CD14-positive monocyte (primary cell): ENCODE data around the gene TMOD1. TPM values are rescaled to one million over a fixed set of nuclear protein-coding genes. Genes with fewer than 3 reads are reported as not detected.
A peak's percentile ranks its signal among the peaks of the same experiment; 100 is the strongest.

ENCODE experiments used
- DNase-seq, 3 donors: peaks; one replicate each; pipeline ENCODE4 v3.0.0-alpha.2; 2011 to 2022
- H2AFZ ChIP-seq: 2 replicates; pipeline ENCODE4 v1.6.0; 2012; ENCODE audit warnings: mild to moderate bottlenecking, low read depth, low read length, inconsistent platforms; ENCODE audit not compliant: insufficient read depth, poor library complexity, severe bottlenecking
- H3K27ac ChIP-seq, 2 donors: 1 replicate in 1 of 2; 2 replicates in 1 of 2; pipeline ENCODE4 v1.5.1; 2012 to 2013; ENCODE audit warnings: low read length in 2 of 2, control low read depth in 1 of 2, inconsistent platforms in 1 of 2, low read depth in 1 of 2, mild to moderate bottlenecking in 1 of 2
- H3K27me3 ChIP-seq, 2 donors: one replicate each; pipeline versions ENCODE4 v1.6.0 to v1.6.1; 2011 to 2013; ENCODE audit warnings: low read length in 2 of 2; ENCODE audit not compliant: control insufficient read depth in 2 of 2, insufficient read depth in 2 of 2
- H3K36me3 ChIP-seq, 2 donors: replicated peaks in 1 of 2; 1 replicate in 1 of 2; 2 replicates in 1 of 2; pipeline versions ENCODE4 v1.5.1 to v1.6.1; 2012 to 2013; ENCODE audit warnings: low read length in 2 of 2, control low read depth in 1 of 2, inconsistent platforms in 1 of 2, mild to moderate bottlenecking in 1 of 2; ENCODE audit not compliant: insufficient read depth in 2 of 2, control insufficient read depth in 1 of 2
- H3K4me1 ChIP-seq, 2 donors: 1 replicate in 1 of 2; 2 replicates in 1 of 2; pipeline versions ENCODE4 v1.5.1 to v1.6.1; 2012 to 2013; ENCODE audit warnings: low read length in 2 of 2, control low read depth in 1 of 2, inconsistent platforms in 1 of 2, mild to moderate bottlenecking in 1 of 2, moderate library complexity in 1 of 2; ENCODE audit not compliant: insufficient read depth in 2 of 2, control insufficient read depth in 1 of 2
- H3K4me2 ChIP-seq: replicated peaks from 2 replicates; pipeline ENCODE3; 2012; ENCODE audit warnings: low read length, moderate library complexity, mild to moderate bottlenecking; ENCODE audit not compliant: poor library complexity, severe bottlenecking; ENCODE audit errors: extremely low read depth
- H3K4me3 ChIP-seq, 3 experiments: fragments of 200-600 bp in 1 of 3; sonication (generic) in 1 of 3; replicated peaks in 1 of 3; 1 replicate in 2 of 3; 2 replicates in 1 of 3; pipeline ENCODE4 v1.5.1; 2011 to 2013; ENCODE audit warnings: low read length in 3 of 3, mild to moderate bottlenecking in 3 of 3, control low read depth in 2 of 3, low read depth in 2 of 3, inconsistent platforms in 1 of 3, moderate library complexity in 1 of 3
- H3K79me2 ChIP-seq: 2 replicates; pipeline ENCODE4 v1.6.0; 2012; ENCODE audit warnings: mild to moderate bottlenecking, control low read depth, inconsistent platforms, low read length, moderate library complexity; ENCODE audit not compliant: insufficient read depth
- H3K9ac ChIP-seq: 2 replicates; pipeline ENCODE4 v1.6.0; 2017; ENCODE audit warnings: low read length, mild to moderate bottlenecking; ENCODE audit not compliant: insufficient read depth, poor library complexity, severe bottlenecking
- H3K9me3 ChIP-seq, 2 donors: replicated peaks in 1 of 2; 1 replicate in 1 of 2; 2 replicates in 1 of 2; pipeline versions ENCODE4 v1.5.1 to v1.6.1; 2012 to 2013; ENCODE audit warnings: low read length in 2 of 2, control low read depth in 1 of 2; ENCODE audit not compliant: control insufficient read depth in 1 of 2, insufficient read depth in 1 of 2
- H4K20me1 ChIP-seq: 2 replicates; pipeline ENCODE4 v1.6.0; 2012; ENCODE audit warnings: mild to moderate bottlenecking, low read length, control low read depth, moderate library complexity; ENCODE audit not compliant: insufficient read depth
- H3K27ac Mint-ChIP-seq, 7 donors: one replicate each; pipeline ENCODE4 v1.8.0; 2020; ENCODE audit warnings: mild to moderate bottlenecking in 7 of 7, mixed read lengths in 7 of 7, moderate library complexity in 6 of 7, inconsistent platforms in 2 of 7
- H3K27me3 Mint-ChIP-seq, 3 donors: one replicate each; pipeline ENCODE4 v1.8.0; 2021 to 2022; ENCODE audit warnings: low read depth in 3 of 3, mild to moderate bottlenecking in 3 of 3, mixed read lengths in 3 of 3, moderate library complexity in 3 of 3, inconsistent platforms in 1 of 3
- H3K36me3 Mint-ChIP-seq, 2 donors: one replicate each; pipeline ENCODE4 v1.8.0; 2020; ENCODE audit warnings: mixed read lengths in 2 of 2, inconsistent platforms in 1 of 2, mild to moderate bottlenecking in 1 of 2
- H3K4me1 Mint-ChIP-seq: one replicate; pipeline ENCODE4 v1.8.0; 2020; ENCODE audit warnings: mild to moderate bottlenecking, mixed read lengths
- H3K4me3 Mint-ChIP-seq, 2 donors: one replicate each; pipeline ENCODE4 v1.8.0; 2020; ENCODE audit warnings: mild to moderate bottlenecking in 2 of 2, mixed read lengths in 2 of 2, moderate library complexity in 1 of 2
- H3K9me3 Mint-ChIP-seq, 7 donors: one replicate each; pipeline ENCODE4 v1.8.0; 2020 to 2022; ENCODE audit warnings: mixed read lengths in 7 of 7, mild to moderate bottlenecking in 6 of 7, moderate library complexity in 6 of 7, inconsistent platforms in 2 of 7
- CTCF ChIP-seq: fragments of 200-600 bp; IDR thresholded peaks from one replicate; pipeline ENCODE4 v1.8.0; 2022; ENCODE audit warnings: antibody characterized with exemption, mild to moderate bottlenecking
- WGBS: methylation state at CpG from one replicate; pipeline ENCODE4 v1.1.5; 2013; ENCODE audit warnings: missing lambda C conversion rate; ENCODE audit not compliant: insufficient coverage; 5-methylcytosine and 5-hydroxymethylcytosine counted together
- intact Hi-C, 2 donors: fragments of 100-400 bp; cut with micrococcal nuclease; formaldehyde crosslinking; loops; one replicate each; pipeline versions ENCODE4 v1.15.0 to v1.15.1; 2023
- polyA plus RNA-seq, 3 donors: library from polyadenylated mRNA; depleted of rRNA in 1 of 3; unstranded in 2 of 3; stranded (reverse) in 1 of 3; fragments of 300-500 nt in 2 of 3; fragments of >200 nt in 1 of 3; fragmentation: Illumina TruSeq in 2 of 3; gene quantifications; 1 replicate in 2 of 3; 2 replicates in 1 of 3; pipeline ENCODE4 v1.2.3, GENCODE V29; 2012 to 2021

The TMOD1 gene
- polyA plus RNA-seq, 3 donors, result 0.09 to 0.81 (median 0.59) TPM

DNA sequence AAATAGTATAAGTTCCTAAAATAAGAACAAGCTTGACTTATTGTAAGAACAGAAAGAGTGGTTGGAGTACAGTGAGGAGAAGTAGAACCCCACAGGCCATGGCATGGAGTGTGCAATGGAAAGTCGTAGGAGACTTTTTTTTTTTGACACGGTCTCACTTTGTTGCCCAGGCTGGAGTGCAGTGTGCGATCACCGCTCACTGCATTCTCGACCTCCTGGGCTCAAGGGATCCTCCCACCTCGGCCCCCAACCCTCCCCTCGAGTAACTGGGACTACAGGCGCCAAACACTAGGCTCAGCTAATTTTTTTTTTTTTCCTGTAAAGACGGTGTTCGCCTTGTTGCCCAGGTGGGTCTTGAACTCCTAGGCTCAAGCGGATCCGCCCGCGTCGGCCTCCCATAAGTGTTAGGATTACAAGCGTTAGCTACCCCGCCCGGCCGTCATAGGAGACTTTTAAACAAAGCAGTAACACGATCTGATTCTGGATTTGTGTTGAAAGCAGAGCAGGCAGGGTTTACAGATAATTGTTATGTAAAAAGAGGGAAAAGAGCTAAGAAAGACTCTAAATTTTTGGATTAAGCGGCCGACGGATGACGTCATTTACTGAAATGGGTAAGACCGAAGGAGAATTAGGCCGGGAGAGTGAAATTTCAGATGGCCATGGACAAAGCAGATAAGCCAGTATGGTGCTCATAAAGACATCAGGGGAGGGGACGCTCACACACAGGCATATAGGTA, 130.9 kb downstream of the TMOD1 start:
- H2AFZ ChIP-seq, result peak overlapping the region; percentile 89
- Mint-ChIP-seq H3K9me3 (peaks cover 0 to 2% (median 0%) of the 10 kb centered on the region in 7 donors), H3K27ac (peak overlapping the region; percentile 97 to 100 (median 100)), H3K4me1 (peaks cover 41% of the 10 kb centered on the region), H3K27me3 (no peaks in the 10 kb centered on the region), H3K4me3 (peak overlapping the region; percentile 94 to 98), H3K36me3 (peaks cover 9 to 13% of the 10 kb centered on the region in 2 donors)
- H3K27me3 ChIP-seq, result no peaks in the 10 kb centered on the region
- peak in 1 of 3 donors; percentile 56 for DNase-seq
- intact Hi-C loops, result loop anchor here (10.0 kb wide), 2 partner anchors 62 to 292 kb away; partner anchors contain the start of genes TRMO (in 1 of the 2) and XPA (in 1 of the 2)
- peaks cover 13% of the 10 kb centered on the region for H4K20me1 ChIP-seq
- peak overlapping the region; percentile 96 for H3K4me2 ChIP-seq
- peak overlapping the region; percentile 74 to 96 (median 93) for H3K4me3 ChIP-seq
- no peak for TF ChIP-seq CTCF
- peak overlapping the region; percentile 89 for H3K9ac ChIP-seq
- no peaks in the 10 kb centered on the region for H3K9me3 ChIP-seq
- peaks cover 0 to under 1% of the 10 kb centered on the region in 2 donors for H3K36me3 ChIP-seq
- WGBS, result 1% methylated on average over 25 of the region's 27 CpGs
- peaks cover 24 to 36% of the 10 kb centered on the region in 2 donors for H3K4me1 ChIP-seq
- H3K79me2 ChIP-seq, result peaks cover 68% of the 10 kb centered on the region
- H3K27ac ChIP-seq, result peak overlapping the region; percentile 98

DNA sequence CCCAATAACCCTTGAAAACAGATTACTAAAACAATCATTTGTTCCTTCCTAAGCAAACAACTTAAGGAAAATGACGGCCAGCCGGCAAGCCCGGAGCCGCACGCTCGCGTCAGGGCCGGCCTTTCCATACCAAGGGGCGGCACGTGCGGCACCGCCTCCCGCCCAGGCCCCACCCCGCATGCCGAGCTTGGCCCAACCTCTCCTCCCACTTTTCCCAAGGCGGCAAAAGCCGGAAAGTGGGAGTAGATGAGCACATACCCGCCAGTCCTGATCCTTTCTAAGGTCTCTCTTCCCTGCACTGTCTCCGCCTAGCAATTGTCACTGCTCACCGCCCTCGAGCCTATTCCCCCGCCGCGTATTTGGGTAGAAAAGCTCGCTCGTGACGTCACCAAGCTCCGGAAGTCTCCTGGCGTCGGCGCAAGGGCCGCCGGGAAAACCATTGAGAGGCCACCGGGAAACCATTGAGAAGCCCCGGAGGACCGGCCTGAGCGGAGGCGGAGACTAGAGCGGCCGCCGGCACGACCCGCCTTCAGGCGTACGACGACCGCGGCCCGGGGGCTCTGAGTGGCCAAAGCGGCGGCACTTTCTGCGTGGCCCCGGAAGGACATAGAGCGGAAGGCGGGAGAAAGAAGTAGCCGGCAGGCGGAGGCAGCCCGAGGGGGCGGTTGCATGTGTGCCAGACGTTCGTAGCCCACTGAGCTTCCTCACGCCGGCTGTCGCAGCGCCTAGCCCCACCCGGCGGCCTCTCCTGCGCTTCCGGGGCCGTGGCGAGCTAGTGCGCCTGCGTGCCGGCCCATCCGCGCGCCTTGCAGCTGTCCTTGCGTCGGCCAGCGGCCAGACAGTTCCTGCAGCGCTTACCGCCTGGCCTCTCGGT, 131.8 kb downstream of the TMOD1 start, which contains the start of the genes NCBP1 and TSTD2:
TSS of gene NCBP1 (plus strand) at position 837 of the 874 bp plus-strand sequence. CDS start 61 bp downstream, outside the sequence.
TSS of gene TSTD2 (minus strand) at position 384 of the 874 bp plus-strand sequence. CDS start 5,806 bp downstream, outside the sequence.
- Histone ChIP-seq H2AFZ (peak within 1 kb of the TSS; percentile 89), H3K4me2 (peak within 1 kb of the TSS; percentile 96), H3K27ac (peak within 1 kb of the TSS; percentile 98), H3K9me3 (no peaks in the 10 kb centered on the region), H4K20me1 (peaks cover 17% of the 10 kb centered on the region), H3K4me3 (peak within 1 kb of the TSS; percentile 74 to 96 (median 93)), H3K27me3 (no peaks in the 10 kb centered on the region), H3K79me2 (peaks cover 76% of the 10 kb centered on the region), H3K9ac (peak within 1 kb of the TSS; percentile 89), H3K36me3 (no peaks in the 10 kb centered on the region), H3K4me1 (peaks cover 24 to 36% of the 10 kb centered on the region in 2 donors)
- H3K4me3 Mint-ChIP-seq, result peak within 1 kb of the TSS; percentile 94 to 98
- intact Hi-C loops, result loop anchor here (10.0 kb wide), 2 partner anchors 62 to 292 kb away; partner anchors contain the start of genes TRMO (in 1 of the 2) and XPA (in 1 of the 2)
- peak within 1 kb of the TSS; percentile 97 to 100 (median 100) for H3K27ac Mint-ChIP-seq
- peaks cover 0 to 2% (median 0%) of the 10 kb centered on the region in 7 donors for H3K9me3 Mint-ChIP-seq
- under 1% methylated on average over 81 of the region's 83 CpGs for WGBS
- no peaks in the 10 kb centered on the region for H3K27me3 Mint-ChIP-seq
- DNase-seq, result peak; percentile 96 to 98 (median 96)
- peaks cover 9 to 13% of the 10 kb centered on the region in 2 donors for H3K36me3 Mint-ChIP-seq
- H3K4me1 Mint-ChIP-seq, result peaks cover 48% of the 10 kb centered on the region
- no peak for TF ChIP-seq CTCF
